ENCODE measurements around the gene DOCK3.
"Not testable (repeated sequence)": the region's sequence is repeated elsewhere in the genome, so short reads cannot be mapped to it uniquely, and the experiment has no call there.

The DOCK3 gene

GRCh38 chr3:50687127-50687751 lies 12.5 kb downstream of the DOCK3 start:
- DNase-seq: no peak

DNA sequence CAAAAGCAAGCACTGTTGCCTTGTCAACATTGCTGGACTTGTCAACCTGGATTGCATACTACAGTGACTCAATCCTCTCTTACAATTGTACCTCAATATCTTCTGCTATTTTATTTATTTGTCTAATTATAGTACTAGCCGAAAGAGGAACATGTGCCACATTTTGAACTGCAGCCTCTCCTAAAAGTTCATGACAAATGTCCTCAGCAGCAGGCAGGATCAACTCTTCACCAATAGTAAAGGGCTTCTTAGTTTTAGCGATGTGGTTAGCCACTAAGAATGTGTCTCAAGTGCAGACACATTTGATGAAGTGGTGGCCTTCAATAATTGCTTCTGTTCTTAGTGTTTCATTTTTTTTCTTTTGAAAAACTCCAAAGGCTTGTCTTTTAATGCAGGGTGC lies 13.2 kb downstream of the DOCK3 start:
- no peak for DNase-seq

- DNase-seq: not testable (repeated sequence)
These were observed 13.9 kb downstream of the DOCK3 start for GRCh38 chr3:50688602-50689001.

DNA sequence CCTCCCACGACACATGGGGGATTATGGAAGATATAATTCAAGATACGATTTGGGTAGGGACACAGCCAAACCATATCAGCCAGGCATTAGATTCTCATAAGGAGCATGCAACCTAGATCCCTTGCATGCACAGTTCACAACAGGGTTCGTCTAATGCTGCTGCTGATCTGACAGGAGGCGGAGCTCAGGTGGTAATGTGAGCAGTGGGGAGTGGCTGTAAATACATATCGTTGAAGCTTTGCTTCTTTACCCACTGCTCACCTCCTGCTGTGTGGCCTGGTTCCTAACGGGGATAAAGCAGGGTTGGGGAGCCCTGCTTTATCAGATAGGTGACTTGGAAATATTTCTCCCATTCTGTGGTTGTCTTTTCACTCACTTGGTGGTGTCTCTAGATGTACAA lies 14.8 kb downstream of the DOCK3 start:
- DNase-seq: no peak

DNA sequence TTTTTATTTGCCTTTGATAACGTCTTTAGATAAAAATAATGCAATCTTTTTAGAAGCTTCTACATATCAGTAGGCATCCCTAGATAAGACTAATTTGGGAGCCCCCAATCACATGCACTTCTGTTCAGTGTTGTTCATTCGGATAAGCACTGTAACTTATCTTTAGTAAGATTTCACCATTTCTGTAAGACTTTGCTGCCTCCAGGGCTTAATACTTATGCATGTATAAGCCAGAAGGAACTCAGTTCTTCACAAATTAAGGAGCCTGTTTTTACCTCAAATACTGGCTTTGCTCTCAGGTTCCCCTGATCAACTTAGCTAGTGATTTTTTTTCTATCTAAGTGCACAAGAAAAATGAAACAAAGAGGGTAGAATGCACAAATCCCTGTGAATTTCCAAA lies 20.3 kb downstream of the DOCK3 start:
- no peak for DNase-seq

DNA sequence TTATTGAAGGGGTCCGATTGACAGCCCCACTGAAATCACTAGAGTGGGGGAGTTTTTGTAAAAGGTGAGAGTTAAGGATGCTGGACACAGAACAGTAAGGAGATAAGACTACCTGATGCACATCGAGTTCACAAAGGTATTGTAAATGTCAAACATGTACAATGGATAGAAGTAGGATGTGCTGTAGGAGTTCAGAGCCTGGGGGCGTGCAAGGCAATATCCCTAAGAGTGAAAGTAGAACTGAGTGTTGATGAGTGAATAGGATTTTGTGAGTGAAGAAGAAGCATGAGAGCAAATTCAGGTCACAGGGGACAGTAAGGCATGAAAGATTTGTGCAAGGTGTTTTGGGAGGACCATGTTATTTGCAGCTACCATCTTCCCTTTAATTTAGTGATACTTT lies 21.5 kb downstream of the DOCK3 start:
- DNase-seq: no peak

DNA sequence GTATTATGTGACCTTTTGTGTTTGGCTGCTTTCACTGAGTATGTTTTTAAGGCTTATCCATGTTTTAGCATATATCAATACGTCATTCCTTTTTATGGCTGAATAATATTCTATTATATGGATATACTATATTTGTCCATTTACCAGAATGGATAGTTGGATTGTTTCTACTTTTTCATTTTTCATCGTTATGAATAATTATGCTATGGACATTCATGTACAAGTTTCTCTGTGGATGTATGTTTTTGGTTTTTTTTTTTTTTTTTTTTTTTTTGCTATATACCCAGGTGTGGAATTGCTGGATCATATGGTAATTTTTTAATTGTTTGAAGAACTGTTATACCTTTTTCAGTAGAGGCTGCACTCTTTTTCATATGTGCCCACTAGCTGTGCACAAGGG lies 23.5 kb downstream of the DOCK3 start:
- no peak for DNase-seq

DNA sequence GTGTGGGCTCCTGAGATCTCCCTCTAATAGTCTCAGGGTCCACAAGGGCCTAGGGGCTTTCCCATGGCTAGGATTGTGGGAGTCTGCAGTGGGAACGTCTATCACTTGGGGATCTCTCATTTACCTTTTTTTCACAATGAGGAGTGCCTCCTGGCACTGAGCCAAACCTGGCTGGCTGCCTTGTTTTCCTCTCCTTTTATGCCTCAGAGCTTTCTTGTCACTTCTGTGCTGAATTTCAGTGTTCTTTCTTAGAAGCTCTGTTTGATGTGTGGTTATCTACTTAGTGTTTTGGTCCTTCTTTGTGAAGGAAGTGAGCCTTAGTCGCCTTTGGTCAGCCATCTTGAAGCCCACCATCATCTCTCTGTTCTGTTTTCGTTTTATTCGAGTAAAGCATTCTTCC lies 33.9 kb downstream of the DOCK3 start:
- no peak for DNase-seq

- DNase-seq: no peak
These were observed 40.2 kb downstream of the DOCK3 start for GRCh38 chr3:50714946-50715345.

DNA sequence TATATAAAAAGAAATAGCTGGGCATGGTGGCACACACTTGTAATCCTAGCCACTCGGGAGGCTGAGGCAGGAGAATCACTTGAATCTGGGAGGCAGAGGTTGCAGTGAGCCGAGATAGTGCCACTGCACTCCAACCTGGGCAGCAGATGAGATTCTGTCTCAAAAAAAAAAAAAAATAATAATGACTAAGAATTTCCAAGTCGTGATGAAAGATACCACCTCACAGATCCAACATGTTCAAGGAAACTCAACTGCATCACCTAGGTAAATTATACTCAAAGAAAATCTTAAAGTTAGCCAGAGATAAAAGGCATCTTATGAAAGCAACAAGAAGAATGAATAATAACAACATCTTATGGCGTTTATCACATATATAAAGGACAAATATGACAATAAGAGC lies 50.1 kb downstream of the DOCK3 start:
- DNase-seq: no peak

- DNase-seq: no peak
These were observed 60.3 kb downstream of the DOCK3 start for GRCh38 chr3:50734985-50735384.

DNA sequence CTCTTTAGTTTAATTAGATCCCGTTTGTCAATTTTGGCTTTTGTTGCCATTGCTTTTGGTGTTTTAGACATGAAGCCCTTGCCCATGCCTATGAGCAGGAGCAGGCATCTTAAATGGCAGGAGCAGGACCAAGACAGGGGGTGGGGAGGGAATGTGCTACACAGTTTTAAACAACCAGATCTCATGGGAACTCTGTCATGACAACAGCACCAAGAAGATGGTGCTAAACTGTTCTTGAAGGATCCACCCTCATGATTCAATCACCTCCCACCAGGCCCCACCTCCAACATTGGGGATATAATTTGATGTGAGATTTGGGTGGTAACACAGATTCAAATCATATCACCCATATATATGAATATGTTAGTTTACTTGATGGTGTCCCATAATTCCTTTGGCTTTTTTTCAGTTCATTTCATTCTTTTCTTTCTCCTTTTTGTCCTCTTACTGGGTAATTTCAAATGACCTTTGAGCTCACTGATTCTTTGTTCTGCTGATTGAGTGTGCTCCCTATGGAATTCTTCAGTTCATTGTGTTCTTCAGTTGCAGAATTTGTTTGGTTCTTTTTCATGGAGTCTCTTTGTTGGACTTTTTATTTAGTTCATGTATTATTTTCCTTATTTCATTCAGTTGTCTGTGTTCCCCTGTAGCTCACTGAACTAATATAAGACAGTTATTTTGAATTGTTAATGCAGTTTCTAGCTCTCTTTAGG lies 62.6 kb downstream of the DOCK3 start:
- no peak for DNase-seq

GRCh38 chr3:50737906-50738598 lies 63.3 kb downstream of the DOCK3 start:
- DNase-seq: no peak

DNA sequence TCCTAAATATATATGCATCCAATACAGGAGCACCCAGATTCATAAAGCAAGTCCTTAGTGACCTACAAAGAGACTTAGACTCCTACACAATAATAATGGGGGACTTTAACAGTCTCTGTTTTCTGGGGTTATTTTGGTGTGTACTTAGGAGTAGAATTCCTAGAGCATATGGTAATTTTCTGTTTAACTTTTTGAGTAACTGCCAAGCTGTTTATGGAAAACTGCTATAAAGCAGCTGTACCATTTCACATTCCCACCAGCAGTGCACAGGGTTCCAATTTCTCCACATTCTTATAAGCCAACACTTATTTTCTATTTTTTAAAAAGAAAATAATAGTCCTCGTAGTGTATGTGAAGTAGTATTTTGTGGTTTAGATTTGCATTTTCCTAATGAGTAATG lies 68.9 kb downstream of the DOCK3 start:
- no peak for DNase-seq

- no peak for DNase-seq
These were observed 75.1 kb downstream of the DOCK3 start for GRCh38 chr3:50749822-50750221.

GRCh38 chr3:50759015-50759414 lies 84.3 kb downstream of the DOCK3 start:
- no peak for DNase-seq

DNA sequence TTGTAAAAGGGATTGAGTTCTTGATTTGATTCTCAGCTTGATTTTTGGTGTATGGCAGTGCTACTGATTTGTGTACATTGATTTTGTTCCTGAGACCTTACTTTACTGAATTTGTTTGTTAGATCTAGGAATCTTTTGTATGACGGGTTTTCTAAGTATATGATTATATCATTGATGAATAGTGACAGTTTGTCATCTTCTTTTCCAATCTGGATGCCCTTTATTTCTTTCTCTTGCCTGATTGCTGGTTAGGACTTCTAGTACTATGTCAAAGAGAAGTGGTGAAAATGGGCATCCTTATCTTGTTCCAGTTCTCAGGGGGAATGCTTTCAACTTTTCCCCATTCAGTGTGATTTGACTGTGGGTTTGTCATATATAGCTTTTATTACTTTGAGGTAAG lies 103.0 kb downstream of the DOCK3 start:
- DNase-seq: no peak

- not testable (repeated sequence) for DNase-seq
These were observed 107.0 kb downstream of the DOCK3 start for GRCh38 chr3:50781766-50782165.

GRCh38 chr3:50786631-50787030 lies 111.9 kb downstream of the DOCK3 start:
- DNase-seq: no peak

GRCh38 chr3:50790894-50791293 lies 116.2 kb downstream of the DOCK3 start:
- not testable (repeated sequence) for DNase-seq

- no peak for DNase-seq
These were observed 117.8 kb downstream of the DOCK3 start for GRCh38 chr3:50792568-50792967.

DNA sequence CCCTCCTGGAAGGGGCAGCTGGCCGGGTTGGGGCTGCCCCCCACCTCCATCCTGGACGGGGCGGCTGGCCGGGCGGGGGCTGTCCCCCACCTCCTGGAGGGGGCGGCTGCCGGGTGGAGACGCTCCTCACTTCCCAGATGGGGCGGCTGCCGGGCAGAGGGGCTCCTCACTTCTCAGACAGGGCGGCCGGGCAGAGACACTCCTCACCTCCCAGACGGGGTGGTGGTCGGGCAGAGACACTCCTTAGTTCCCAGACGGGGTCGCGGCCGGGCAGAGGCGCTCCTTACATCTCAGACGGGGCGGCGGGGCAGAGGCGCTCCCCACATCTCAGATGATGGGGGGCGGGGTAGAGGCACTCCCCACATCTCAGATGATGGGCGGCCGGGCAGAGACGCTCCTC lies 129.1 kb downstream of the DOCK3 start:
- not testable (repeated sequence) for DNase-seq

DNA sequence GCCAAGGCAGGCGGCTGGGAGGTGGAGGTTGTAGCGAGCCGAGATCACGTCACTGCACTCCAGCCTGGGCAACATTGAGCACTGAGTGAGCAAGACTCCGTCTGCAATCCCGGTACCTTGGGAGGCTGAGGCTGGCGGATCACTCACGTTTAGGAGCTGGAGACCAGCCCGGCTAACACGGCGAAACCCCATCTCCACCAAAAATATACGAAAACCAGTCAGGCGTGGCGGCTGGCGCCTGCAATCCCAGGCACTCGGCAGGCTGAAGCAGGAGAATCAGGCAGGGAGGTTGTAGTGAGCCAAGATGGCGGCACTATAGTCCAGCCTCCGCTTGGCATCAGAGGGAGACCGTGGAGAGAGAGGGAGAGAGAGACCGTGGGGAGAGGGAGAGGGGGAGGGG lies 129.6 kb downstream of the DOCK3 start:
- DNase-seq: not testable (repeated sequence)

- no peak for DNase-seq
These were observed 130.6 kb downstream of the DOCK3 start for GRCh38 chr3:50805321-50805720.

All from NCI-H1930 (cell line).